ENCODE measurements around the gene NRG3.

Gene NRG3

GRCh38 chr10:82680608-82681007 lies 805.6 kb downstream of the NRG3 start:
- in situ Hi-C loops (cut with MboI; ENCODE audit: low pct_unique_long_range_greater_than_20kb, low sequenced_read_pairs, unreplicated experiment), result no loop called here
- TF ChIP-seq CTCF (IDR thresholded peaks at IDR 0.05; ENCODE audit: extremely low read depth, insufficient read depth, missing control alignments), result no peak
- no peak for DNase-seq (ENCODE audit: low spot score)

GRCh38 chr10:82683945-82684344 lies 809.0 kb downstream of the NRG3 start:
- DNase-seq (ENCODE audit: low spot score), result no peak
- in situ Hi-C loops (cut with MboI; ENCODE audit: low pct_unique_long_range_greater_than_20kb, low sequenced_read_pairs, unreplicated experiment), result no loop called here
- no peak for TF ChIP-seq CTCF (IDR thresholded peaks at IDR 0.05; ENCODE audit: extremely low read depth, insufficient read depth, missing control alignments)

GRCh38 chr10:82685087-82685486 lies 810.1 kb downstream of the NRG3 start:
- no peak for DNase-seq (ENCODE audit: low spot score)
- in situ Hi-C loops (cut with MboI; ENCODE audit: low pct_unique_long_range_greater_than_20kb, low sequenced_read_pairs, unreplicated experiment), result no loop called here
- no peak for TF ChIP-seq CTCF (IDR thresholded peaks at IDR 0.05; ENCODE audit: extremely low read depth, insufficient read depth, missing control alignments)

- TF ChIP-seq CTCF (IDR thresholded peaks at IDR 0.05; ENCODE audit: extremely low read depth, insufficient read depth, missing control alignments), result no peak
- in situ Hi-C loops (cut with MboI; ENCODE audit: low pct_unique_long_range_greater_than_20kb, low sequenced_read_pairs, unreplicated experiment), result no loop called here
- DNase-seq (ENCODE audit: low spot score), result no peak
Observed at GRCh38 chr10:82691211-82691610, 816.2 kb downstream of the NRG3 start.

- no peak for DNase-seq (ENCODE audit: low spot score)
- in situ Hi-C loops (cut with MboI; ENCODE audit: low pct_unique_long_range_greater_than_20kb, low sequenced_read_pairs, unreplicated experiment), result no loop called here
- no peak for TF ChIP-seq CTCF (IDR thresholded peaks at IDR 0.05; ENCODE audit: extremely low read depth, insufficient read depth, missing control alignments)
Observed at GRCh38 chr10:82692458-82692857, 817.5 kb downstream of the NRG3 start.

- in situ Hi-C loops (cut with MboI; ENCODE audit: low pct_unique_long_range_greater_than_20kb, low sequenced_read_pairs, unreplicated experiment), result no loop called here
- no peak for TF ChIP-seq CTCF (IDR thresholded peaks at IDR 0.05; ENCODE audit: extremely low read depth, insufficient read depth, missing control alignments)
- no peak for DNase-seq (ENCODE audit: low spot score)
Observed at GRCh38 chr10:82721831-82722230, 846.8 kb downstream of the NRG3 start.

- DNase-seq (ENCODE audit: low spot score), result no peak
Observed at GRCh38 chr10:82722273-82722672, 847.3 kb downstream of the NRG3 start.

More at GRCh38 chr10:82722273-82722672, 847.3 kb downstream of the NRG3 start:
- in situ Hi-C loops (cut with MboI; ENCODE audit: low pct_unique_long_range_greater_than_20kb, low sequenced_read_pairs, unreplicated experiment), result no loop called here
- no peak for TF ChIP-seq CTCF (IDR thresholded peaks at IDR 0.05; ENCODE audit: extremely low read depth, insufficient read depth, missing control alignments)

All from GM13977 (cell line).